G401 (cell line): ENCODE data around the gene DDX51. TPM values are rescaled to one million over a fixed set of nuclear protein-coding genes. Genes with fewer than 3 reads are reported as not detected.
"Not testable (repeated sequence)": the region's sequence is repeated elsewhere in the genome, so short reads cannot be mapped to it uniquely, and the experiment has no call there.

Experiments used
- DNase-seq: peaks from one replicate; pipeline ENCODE4 v3.0.0-alpha.2; 2015; ENCODE audit warnings: low spot score
- in situ Hi-C: cut with HindIII; loops from 2 replicates; pipeline ENCODE4 v1.10.0; 2016; ENCODE audit warnings: low sequenced_read_pairs, mixed read lengths
- total RNA-seq: library from RNA; depleted of rRNA; stranded (reverse); fragments of >200 nt; shearing (Covaris generic); gene quantifications from 2 replicates; pipeline ENCODE4 v1.2.3, GENCODE V29; 2014

DDX51 gene
- total RNA-seq, 1 experiment from 2014 or later, result 28.9 TPM

DNA sequence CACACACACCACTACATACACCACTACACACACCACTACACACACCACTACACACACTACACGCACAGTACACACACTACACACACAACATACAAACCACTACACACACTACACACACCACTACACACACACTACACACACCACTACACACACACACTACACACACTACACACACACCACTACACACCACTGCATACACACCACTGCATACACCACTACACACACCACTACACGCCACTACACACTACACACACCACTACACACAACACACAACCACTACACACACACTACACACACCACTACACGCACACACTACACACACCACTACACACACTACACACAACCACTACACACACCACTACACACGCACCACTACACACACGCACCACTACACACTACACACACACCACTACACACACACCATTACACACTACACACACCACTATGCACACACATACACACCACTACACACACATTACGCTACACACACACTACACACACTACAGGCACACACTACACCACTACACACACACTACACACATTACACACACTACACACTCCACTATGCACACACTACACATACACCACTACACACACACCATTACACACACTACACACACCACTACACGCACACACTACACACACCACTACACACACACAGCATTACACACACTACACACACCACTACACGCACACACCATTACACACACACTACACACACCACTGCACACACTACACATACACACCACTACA is 12.6 kb upstream of the DDX51 start:
- in situ Hi-C loops, result no loop called here
- no peak for DNase-seq

DNA sequence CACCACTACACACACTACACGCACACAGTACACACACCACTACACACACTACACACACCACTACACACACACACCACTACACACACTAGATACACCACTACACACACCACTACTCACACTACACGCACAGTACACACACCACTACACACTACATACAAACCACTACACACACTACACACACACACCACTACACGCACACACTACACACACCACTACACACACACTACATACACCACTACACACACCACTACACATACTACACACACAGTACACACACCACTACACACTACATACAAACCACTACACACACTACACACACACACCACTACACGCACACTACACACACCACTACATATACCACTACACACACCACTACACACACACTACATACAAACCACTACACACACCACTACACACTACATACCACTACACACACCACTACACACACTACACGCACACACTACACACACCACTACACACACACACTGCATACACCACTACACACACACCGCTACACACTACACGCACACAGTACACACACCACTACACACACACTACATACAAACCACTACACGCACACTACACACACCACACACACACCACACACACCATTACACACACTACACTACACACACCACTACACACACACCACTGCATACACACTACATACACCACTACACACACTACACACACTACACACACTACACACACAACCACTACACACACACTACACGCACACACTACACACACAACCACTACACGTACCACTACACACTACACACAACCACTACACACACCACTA is 11.9 kb upstream of the DDX51 start:
- no peak for DNase-seq
- in situ Hi-C loops, result no loop called here

DNA sequence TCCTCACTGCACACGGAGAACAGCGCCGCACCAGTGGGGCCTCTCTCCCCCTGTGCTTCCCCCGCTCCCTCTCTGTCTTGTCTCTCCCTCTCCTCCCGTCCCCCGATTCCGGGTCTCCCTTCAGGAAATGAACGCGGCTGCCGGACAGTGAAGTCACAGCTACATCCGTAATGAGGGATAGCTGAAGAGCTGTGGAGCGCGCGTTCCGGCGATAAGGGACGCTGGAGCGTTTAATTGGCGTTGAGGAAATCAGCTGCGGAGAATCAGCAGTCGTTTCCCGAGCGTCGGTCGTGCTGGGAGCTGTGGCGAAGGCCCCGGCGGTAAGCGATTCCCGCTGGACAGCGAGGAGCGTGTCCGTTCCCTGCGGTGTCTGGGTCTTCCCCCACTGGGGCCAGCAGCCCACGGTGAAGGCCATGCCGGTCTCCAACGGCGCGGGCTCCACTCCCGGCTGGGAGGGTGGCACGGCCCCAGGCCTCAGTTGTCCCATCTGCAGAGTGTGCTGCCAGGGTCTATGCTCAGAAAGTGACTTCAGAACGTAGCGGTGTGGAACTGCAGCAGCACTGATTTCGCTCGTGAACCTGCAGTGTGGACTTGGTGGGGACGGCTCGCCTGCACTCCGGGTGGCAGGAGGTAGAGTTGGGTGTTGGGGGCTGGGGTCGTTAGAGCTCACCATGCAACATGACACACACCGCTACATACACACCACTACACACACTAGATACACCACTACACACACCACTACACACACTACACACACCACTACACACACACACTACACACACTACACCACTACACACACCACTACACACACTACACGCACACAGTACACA is 11.0 kb upstream of the DDX51 start:
- DNase-seq, result no peak
- in situ Hi-C loops, result no loop called here

DNA sequence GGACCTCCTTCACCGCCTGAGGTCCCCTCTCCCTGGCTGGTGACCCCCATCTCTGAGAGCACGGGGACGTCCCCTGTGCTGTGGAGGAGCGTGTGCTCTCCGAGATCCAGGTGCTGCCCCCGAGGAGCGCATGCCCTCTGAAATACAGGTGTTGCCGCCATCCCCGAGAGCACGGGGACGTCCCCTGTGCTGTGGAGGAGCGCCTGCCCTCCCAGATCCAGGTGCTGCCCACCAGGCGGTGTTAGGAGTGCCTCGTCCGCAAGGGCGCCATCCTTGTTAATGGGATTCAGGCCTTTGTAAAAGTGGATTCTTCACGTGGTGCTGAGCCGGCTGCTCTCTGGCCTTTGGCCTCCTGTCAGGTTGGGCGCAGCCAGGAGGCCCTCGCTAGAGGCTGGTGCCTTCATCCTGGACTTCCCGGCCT is 10.2 kb upstream of the DDX51 start:
- DNase-seq, result no peak
- in situ Hi-C loops, result no loop called here

DNA sequence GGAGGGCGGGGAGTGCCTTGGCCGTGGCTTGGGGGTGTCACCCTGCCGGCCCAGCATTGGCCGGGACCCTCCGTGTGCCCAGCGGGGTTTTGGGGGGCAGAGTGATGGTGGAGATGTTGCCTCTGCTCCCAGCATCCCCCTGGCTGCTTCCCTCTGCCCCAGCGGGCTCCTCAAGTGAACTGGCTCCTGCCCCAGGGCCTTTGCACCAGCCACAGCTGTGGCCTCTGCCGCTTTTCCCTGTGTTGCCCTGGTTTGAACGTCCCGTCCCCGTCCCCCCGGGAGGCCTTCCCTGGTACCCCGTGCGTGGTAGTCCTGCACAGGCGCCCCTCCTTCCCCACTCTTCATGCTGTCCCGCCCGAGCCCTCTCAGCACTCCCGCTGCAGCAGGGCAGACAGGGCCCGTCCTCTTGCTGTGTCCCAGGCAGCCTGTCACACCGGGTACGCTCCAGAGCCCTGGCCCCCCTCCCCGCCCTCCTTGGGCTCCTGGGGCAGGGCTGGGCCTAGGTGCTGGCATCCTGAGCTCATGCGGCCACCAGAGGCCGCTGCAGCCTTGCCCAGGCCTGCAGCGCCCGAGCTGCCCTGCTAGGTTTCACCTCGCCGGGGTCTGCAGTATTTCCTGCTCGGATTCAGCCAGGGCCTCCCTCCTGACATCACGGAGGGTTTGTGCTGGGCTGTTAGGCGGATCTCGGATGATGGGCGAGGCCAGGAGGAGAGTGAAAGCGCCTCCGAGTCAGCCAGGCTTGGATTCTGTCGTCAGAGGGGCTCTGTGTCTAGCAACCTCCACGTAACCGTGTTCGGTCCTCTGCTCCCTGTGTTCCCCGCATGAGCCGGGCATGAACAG is 9.6 kb upstream of the DDX51 start:
- in situ Hi-C loops, result no loop called here
- peak; percentile 80 for DNase-seq

DNA sequence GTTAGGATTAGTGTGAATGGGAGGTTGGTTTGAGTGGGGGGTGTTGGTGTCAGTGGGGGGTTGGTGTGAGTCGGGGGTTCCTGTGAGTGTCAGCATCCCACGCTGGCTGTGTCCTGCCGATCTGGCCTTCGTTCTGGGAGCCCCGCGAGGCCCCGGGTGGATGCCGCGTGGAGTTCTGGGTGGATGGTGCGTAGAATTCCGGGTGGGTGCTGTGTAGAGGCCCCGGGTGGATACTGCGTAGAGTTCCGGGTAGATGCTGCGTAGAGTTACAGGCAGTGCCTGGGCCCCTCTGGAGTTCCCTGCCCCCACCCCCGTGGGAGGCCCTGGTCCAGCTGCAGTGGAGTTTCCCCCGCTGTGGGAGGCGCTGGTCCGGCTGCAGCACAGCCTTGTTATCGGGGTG is 8.8 kb upstream of the DDX51 start:
- in situ Hi-C loops, result no loop called here
- DNase-seq, result no peak

DNA sequence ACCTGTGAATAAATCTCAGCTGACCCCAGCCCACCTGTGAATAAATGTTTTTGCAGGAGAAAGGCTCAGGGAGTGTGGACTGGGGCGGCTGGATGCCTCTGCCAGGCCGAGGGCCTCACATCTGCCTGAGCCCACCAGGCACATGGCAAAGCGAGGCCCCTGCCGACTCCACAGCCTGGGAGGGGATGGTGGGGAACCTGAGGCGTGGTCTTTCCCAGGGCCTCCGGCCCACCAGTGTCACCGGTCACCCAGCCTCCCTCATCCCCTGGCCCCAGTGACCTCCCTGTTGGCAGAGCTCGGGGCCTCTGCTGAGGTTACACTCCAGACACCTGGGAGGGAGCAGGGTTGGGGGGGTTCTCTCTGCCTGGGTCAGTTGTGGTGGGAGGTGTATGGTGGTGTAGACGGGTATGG is 8.3 kb upstream of the DDX51 start:
- in situ Hi-C loops, result no loop called here

DNA sequence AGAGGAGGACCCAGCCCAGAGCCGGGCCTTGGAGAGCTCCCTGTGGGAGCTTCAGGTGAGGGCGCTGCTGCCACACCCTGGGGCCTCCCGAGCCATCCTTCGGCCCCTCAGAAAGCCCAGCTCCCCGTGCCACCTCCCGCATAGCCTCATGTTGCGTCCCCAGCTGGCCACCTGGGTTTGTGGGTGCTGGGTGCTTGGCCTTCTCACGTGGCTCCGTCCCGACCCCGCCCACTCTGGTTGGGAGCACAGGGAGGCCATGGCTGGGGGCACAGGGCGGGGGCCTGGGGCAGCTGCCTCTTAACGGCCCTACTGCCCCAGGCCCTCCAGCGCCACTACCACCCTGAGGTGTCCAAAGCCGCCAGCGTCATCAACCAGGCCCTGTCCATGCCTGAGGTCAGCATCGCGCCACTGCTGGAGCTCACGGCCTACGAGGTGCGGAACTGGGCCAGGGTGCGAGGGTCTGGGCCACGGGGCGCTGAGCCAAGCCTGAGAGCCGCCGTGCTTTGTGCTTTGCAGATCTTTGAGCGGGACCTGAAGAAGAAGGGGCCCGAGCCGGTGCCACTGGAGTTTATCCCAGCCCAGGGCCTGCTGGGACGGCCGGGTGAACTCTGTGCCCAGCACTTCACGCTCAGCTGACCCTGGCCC is 7.8 kb upstream of the DDX51 start:
- DNase-seq, result no peak
- in situ Hi-C loops, result no loop called here

More for the DNA sequence above, 8.3 kb upstream of the DDX51 start:
- no peak for DNase-seq

DNA sequence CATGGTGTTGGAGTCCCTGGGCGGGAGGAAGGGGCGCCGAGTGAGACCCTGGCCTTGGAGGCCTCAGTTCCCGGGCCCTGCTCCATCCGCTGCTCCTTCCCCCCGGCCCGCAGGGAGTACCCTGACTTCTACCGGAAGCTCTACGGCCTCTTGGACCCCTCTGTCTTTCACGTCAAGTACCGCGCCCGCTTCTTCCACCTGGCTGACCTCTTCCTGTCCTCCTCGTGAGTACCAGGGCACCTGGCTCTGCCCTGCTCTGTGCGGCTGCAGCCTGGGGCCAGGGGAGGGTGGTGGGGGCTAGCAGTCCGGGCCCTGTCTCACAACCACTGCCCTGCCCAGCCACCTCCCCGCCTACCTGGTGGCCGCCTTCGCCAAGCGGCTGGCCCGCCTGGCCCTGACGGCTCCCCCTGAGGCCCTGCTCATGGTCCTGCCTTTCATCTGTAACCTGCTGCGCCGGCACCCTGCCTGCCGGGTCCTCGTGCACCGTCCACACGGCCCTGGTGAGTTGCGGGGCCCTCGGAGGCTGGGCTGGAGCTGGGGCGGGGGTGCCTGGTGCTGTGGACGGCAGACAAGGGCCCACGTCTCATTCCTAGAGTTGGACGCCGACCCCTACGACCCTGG is 7.1 kb upstream of the DDX51 start:
- no peak for DNase-seq
- in situ Hi-C loops, result no loop called here

DNA sequence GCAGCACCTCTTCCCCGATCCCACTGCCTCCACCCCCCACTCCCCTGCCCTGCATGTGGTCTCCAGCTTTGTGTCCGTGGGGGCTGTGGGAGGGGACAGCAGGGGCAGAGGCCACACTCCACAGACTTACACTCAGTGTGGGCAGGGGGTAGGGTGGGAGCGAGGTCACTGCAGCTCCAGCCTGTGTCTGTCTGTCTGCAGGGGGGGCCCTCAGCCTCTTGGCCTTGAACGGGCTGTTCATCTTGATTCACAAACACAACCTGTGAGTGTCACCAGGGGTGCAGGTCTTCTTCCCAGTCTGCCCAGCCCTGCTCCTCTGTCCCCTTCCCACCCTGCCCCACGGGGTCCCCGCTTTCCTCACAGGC is 6.6 kb upstream of the DDX51 start:
- in situ Hi-C loops, result no loop called here
- no peak for DNase-seq

DNA sequence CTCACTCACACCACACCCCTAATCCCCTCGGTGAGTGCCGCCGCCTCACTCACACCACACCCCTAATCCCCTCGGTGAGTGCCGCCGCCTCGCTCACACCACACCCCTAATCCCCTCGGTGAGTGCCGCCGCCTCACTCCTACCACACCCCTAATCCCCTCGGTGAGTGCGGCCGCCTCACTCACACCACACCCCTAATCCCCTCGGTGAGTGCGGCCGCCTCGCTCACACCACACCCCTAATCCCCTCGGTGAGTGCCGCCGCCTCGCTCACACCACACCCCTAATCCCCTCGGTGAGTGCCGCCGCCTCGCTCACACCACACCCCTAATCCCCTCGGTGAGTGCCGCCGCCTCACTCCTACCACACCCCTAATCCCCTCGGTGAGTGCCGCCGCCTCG is 5.4 kb upstream of the DDX51 start:
- DNase-seq, in situ Hi-C loops: not testable (repeated sequence)

DNA sequence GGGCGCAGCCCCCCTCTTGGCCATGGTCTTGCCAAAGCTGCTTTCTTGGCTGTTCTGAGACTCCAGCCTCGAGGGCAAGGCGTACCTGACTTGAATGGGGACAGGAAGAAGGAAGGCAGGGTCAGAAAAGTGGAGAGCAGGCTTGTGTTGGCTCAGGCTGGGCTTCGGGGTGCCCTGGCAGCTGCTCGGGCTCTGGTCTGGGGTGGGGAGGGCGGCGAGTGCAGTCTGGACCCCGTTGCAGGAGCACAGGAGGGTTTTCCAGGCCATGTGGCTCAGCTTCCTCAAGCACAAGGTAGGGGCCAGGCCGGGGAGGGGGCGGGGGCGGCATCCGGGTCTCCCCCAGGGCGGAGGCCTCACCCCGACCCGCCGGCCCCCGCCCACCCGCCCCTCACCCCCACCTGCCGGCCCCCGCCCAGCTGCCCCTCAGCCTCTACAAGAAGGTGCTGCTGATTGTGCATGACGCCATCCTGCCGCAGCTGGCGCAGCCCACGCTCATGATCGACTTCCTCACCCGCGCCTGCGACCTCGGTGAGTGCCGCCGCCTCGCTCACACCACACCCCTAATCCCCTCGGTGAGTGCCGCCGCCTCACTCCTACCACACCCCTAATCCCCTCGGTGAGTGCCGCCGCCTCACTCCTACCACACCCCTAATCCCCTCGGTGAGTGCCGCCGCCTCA is 4.4 kb upstream of the DDX51 start:
- in situ Hi-C loops, result no loop called here
- no peak for DNase-seq

DNA sequence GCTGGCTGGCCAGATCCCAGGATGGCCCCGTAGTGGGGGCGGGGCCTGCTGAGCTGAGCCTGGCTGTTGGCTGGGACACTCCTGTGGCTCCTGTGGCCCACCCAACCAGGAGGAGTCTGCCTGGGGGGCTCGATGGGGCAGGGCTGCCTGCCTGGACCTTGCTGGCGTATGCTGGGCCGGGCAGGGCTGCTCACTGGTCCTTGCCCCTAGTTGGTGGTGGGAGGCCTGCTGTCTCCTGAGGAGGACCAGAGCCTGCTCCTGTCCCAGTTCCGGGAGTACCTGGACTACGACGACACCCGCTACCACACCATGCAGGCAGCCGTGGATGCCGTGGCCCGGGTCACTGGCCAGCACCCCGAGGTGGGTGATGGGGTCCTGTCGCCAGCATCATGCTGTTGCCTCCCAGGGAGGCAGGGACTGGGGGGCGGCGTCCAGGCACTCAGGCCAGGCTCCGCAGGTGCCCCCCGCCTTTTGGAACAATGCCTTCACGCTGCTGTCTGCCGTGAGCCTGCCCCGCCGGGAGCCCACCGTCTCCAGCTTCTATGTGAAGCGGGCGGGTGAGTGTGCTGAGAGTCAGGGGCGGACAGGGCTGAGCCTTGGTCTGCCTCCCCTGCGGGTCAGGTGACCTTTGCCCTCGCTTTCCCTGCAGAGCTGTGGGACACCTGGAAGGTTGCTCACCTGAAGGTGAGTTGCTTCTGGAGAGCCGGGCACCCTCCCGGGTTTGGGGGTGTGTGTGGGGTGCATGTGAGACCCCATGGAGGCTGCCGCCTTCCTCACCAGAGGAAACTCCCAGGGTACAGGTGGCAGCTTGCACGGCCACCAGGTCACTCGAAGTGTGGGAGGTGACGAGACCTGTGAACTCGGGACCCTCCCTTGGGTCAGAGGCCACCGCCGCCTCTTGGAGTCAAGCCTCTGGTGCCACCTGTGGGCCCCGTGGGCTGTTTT is 3.6 kb upstream of the DDX51 start:
- DNase-seq, result no peak
- in situ Hi-C loops, result no loop called here

DNA sequence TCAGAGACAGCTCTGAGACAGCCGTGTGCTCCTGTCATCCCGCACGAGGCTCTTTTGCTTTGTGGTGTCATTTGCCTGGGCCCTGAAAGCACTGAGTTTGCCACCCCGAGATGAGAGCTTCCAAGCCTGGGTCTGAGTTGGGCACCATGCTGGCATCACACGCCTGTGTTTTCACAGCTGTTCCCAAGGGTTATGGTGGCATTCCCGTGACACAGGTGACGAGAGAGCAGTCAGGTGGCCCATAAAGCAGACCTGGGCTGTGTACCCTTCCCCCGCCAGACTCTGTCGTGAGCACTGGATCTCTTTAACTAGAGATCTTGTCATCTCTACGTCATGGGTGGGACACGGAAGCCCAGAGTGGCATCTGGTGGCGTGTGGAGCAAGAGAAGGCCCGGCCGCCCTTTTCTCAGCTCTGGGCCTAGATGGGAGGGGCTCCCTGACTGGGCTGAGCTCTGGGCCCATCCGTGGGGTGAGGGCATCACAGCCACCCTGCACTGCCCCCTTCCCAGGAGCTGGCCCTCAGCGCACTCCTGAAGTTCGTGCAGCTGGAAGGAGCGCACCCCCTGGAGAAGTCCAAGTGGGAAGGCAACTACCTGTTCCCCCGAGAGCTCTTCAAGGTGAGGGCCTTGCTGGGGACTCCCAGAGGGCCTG is 2.8 kb upstream of the DDX51 start:
- in situ Hi-C loops, result no loop called here
- DNase-seq, result no peak

DNA sequence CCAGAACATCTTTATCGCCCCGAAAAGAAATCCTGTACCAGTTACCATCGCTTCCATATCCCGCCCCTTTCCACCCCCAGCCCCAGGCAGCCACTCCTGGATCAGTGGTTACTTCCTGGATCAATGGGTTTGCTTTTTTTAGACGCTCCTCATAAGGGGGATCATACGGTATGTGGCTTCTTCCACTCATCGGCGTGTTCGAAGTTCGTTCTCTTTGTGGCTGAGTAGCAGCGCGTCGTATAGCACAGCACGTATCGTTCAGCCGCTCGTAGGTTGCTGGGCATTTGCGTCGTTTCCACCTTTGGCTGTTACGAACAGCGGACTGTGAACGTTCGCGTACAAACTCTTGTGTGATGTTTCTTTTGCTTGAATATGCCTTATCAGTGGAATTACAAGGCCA is 2.0 kb upstream of the DDX51 start:
- no peak for DNase-seq
- in situ Hi-C loops, result no loop called here

DNA sequence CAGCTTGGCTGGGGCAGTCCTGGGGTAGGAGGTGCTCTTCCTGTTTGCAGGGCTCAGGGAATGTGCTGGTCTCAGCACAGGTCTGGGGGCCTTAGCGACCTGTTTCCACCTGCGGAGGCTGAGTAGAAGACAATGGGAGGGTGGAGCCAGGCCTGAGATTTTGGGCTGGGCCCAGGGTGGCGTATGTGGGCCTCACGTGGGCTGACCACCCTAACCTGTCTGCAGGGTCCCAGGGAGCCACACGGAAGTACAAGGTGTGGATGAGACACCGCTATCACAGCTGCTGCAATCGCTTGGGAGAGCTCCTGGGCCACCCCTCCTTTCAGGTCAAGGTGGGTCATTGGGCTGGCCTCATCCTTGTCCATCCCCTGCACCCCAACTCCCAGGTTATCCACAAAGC is 1.2 kb upstream of the DDX51 start:
- no peak for DNase-seq
- in situ Hi-C loops, result no loop called here
